HG03045 (cell line): Measurements from ENCODE around the gene RPS6KA2.
"Not testable (repeated sequence)": the region's sequence is repeated elsewhere in the genome, so short reads cannot be mapped to it uniquely, and the experiment has no call there.

Experiments
- ATAC-seq: cut with Tn5 transposase; IDR thresholded peaks from one replicate; pipeline ENCODE4 v1.9.1; 2021; ENCODE audit warnings: mild to moderate bottlenecking, moderate library complexity; ENCODE audit not compliant: unreplicated experiment

RPS6KA2 gene

DNA sequence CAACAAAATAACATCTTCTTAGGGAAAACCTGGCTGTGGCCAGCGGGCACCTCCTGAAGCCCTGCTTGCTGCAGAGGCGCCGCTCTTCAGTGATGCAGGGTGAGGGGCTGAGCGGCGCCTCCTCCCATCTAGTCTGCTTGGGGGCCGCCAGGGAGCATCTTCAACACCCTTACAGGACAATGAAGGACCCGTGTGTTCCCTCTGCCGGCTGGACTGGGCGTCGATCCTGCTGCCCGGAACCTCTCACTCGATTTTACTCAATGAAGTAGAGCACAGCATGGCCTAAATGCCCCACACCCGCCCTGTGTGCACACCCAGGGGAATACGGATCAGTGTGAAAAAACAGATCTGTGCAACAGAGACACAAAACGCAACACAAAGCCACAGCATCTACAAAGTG, 215.8 kb downstream of the RPS6KA2 start:
- no peak for ATAC-seq

DNA sequence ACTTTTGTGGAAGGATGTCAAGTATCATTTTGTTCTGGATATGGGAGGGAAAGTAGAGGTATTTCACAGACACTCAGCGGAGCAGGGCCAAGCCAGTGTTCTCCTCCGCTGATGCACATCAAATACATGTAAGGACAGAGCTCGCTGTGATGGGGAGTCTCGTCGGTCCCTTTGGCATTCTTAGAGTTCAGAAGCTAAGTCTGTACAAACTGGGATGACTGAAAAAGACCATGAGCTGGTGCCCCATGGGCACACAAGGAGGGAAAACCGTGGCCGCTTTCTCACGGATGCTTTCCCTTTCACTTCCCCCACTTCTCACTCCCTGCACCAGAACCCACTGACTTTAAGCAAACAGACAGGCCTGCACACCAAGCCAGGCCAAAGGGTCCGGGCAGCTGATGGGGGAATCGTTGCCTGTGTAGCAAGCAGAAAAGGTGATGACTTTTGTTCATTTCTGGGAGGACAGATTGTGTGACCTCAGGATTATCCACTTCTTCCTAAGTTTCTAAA, 216.6 kb downstream of the RPS6KA2 start:
- no peak for ATAC-seq

DNA sequence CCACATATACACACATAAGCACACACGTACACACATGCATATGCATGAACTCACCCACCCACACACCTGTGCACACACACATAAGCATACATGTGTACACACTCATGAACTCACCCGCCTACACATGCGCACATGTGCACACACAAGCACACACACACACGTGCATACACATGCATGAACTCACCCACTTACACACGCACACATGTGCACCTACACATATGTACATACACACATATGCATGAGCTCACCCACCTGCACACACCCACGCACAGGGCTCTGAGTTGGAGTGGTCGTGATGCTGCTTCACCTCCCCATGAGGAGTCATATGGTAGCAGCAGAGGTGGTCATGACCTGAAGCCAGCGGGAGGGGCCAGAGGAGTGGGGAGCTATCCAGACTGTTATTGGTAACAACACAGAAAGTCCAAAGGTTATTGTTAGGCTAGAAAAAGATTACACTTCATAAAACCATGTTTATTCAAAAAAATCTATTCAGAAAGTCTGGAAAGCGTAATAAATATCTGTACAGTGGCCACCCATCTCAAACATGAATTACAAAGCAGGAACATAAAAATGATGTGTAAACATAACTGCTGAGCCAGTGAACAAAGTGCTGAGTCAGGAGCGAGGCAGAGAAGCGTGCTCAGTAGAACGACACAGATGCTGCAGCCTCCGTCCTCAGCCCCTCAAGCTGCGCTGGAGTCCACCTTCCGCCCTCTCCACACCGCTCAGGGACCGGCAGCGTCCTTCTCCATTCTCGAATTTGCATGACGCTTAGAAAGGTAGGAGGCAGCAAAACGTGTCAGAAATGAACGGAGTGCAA, 217.9 kb downstream of the RPS6KA2 start:
- no peak for ATAC-seq

DNA sequence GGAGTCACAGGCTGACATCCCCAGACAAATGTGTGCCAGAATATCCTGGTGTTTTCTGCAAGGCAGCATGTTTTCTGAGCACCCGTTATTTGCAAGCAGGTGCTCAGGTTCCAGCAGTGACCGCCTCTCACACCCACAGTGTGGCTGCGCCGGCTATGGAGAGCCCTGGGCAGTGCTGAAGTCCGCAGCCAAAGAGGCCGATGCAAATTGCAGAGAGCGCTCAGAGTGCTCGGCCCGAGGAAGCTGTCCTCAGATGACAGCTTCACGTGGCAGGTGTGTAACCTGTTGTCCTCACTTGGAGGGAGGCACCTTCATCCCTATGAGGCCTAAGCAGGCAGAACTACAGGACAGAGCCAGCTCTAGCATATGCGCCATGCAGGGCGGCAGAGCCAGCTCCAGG, 220.9 kb downstream of the RPS6KA2 start:
- no peak for ATAC-seq

DNA sequence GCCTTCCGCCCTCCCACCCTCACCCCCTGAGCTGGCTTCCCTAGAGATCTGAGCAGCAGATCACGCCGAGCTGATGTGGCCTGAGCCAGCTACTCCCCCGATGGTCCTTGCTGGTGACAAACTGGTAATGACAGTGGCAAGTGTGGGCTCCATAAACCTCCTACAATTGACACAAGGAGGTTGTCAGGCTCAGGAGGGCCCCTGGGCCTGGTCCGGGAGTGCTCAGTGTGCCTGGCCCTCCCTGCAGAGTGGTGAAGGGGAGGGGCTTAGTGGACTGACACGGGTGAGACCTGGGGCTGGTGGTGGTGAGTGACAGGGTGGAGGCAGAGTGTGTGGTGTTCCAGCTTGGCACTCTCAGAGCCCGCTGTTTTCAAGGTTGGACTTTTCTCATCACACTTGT, 221.7 kb downstream of the RPS6KA2 start:
- no peak for ATAC-seq

DNA sequence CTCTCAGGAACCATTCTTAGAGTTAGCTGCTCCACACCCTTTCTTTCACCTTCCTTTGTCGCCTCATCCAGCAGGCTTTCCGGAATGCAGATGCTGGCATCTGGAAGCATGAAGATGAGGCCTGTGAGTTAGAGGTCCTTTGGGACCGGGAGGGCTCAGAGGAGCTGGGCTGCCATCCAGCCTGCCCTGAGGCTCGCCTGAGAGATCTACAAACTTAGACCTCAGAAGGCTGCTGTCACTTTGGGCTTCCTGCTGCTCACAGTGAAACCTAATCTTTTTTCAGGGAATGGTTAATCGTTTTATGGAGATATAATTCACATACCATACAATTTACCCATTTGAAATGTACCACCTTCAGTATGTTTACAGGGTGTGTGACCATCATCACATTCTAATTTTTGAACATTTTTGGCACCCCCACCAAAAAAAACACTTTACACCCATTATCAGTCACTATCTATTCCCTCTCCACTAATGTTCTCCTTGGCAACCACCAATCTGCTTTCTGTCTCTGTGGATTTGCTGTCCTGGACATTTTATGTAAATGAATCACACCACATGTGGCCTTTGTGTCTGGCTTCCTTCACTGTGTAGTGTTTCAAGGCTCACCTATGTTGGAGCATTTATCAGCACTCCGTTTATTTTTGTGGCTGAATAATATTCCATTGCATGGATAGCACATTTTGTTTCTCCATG, 224.3 kb downstream of the RPS6KA2 start:
- ATAC-seq: no peak

DNA sequence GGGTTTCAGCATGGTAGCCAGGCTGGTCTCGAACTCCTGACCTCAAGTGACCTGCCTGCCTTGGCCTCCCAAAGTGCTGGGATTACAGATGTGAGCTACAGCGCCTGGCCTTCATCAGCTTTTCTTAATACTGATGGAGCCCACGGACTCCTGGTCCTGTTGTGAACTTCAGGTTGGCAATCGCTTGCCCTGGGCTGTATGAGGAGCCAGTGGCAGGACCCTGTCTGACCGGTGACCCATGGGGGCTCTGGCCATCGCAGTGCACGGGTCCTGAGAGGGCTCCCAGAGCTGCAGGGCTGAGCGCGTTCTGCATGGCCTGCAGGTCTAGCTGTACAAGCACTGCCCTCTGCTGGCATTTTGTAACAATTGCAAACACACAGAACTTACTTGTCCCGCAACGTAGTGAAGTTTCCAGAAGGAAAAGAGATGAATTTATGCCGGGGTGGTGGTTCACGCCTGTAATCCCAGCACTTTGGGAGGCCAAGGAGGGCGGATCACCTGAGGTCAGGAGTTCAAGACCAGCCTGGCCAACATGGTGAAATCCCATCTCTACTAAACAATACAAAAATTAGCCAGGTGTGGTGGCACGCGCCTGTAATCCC, 226.3 kb downstream of the RPS6KA2 start:
- peak; percentile 77 for ATAC-seq

DNA sequence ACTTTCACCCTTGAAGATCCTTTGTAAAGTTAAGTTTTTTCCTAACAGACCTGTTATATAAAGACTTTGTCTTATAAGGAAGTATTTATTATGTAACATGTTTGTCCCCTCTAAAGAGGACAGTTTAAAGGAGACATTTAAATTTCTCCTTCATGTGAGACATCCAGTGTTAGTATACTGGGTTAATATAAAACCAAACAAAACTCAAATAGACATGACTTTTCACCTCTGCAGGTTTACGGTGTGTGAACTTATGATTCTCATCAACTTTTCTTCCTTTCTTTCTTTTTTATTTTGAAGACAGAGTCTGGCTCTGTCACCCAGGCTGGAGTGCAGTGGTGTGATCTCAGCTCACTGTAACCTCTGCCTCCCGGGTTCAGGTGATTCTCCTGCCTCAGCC, 226.9 kb downstream of the RPS6KA2 start:
- ATAC-seq: no peak

DNA sequence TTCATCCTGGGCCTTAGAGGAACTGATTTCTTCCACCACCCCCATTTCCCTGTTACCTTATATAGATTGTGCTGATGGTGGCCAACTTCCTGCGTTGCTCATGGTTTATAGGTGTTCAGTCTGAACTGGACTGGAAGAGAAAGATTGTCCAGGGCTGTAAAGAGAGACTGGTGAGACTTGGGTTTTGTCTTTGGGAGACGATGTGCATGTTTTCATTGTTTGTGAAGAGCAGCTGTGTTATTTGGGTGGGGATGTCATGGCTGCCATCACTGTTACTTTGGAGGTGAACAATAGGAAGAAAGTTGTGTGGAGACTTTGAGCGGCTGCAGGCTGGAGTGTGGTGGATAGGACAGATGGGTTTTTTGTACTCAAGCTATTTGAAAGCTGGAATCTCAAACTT, 228.7 kb downstream of the RPS6KA2 start:
- no peak for ATAC-seq

DNA sequence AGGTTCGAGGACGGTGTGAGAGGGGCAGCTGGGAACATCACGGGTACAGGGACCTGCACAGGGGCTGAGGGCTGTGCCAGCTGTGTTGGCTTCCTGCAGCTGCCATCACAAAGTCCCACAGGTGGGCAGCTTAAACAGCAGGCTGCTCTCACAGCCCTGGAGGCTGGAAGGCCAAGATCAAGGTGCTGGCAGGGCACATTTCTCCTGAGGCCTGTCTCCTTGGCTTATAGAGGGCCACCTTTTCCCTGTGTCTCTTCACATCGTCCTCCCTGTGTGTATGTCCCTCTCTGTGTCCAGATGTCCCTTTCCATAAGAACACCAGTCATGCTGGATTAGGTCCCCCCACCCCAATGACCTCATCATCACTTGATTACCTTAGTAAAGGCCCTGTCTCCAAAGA, 229.2 kb downstream of the RPS6KA2 start:
- ATAC-seq: no peak

DNA sequence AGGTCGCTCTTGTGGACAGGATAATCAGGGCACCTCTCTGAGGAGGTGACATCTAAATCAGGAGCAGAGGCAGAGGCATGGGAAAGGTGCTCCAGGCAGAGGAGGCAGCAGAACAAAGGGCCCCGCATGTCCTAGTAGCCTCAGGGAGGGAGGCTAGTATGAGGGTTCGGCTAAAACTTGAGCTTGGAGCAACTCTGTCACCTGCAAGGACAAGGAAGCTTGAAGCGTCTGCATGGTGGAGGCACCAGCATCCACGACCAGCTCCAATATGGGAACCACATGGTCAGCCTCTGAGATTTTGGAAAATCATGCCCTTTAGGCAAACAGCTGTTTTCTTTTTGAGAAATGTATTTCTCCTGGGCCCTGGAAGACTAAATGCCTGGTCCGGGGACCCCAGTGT, 231.3 kb downstream of the RPS6KA2 start:
- no peak for ATAC-seq

DNA sequence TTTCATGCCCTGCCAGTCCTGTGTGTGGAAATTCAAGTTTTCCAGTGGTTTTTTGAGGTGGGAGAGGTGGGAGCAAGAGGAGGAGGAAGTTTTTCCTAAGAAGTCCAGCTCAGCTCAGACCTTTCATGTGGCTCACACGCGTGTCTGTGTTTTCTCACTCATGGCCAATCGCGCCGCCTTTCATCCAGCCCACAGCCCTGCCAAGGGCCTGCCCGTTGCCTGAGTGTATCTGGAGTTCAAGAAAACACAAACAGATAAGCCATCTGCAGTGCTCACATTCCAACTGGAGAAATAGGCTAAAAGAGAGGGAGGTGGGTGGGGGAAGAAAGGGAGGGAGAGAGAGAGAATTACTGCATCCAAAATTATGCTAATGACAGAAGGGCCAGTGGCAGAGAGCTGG, 231.7 kb downstream of the RPS6KA2 start:
- ATAC-seq: no peak

DNA sequence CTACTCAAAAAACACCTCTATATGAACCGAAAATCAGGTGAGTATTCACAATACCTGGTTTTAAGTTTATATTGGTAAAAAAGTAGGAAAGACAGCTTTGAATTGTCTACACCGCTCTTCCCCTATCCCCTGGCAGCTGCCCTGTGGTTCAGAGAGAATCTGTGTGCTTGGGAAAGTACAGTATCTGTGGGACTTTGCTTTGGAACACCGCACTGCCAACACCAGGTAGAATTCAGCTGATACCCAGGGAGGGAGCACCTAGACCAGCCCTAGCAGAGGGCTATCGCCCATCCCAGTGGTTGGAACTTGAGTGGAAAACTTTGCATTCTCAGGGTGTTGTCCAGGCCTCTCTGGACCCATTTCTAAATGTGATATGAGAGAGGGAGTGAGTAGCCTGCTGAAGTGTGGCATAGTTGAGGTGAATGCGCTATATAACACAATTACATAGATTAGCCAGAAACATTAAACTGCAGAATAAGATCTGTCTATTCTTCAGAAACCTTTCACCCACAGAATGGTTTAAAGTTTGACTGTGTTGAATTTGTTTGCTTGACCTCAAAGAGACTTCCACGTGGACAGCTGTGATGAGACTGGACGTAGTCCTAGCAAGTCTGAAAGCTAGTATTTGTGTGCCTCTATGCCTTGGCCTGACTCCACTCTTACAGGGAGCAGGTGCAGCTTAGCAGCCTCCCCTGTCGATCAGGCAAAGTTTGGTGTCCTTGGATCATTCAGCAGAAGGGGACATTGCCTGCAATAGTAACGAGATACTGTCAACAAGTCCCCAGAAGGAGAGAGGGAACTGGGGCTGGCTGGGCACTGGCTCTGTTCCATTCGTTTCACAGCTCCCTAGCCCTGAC, 232.8 kb downstream of the RPS6KA2 start:
- no peak for ATAC-seq

DNA sequence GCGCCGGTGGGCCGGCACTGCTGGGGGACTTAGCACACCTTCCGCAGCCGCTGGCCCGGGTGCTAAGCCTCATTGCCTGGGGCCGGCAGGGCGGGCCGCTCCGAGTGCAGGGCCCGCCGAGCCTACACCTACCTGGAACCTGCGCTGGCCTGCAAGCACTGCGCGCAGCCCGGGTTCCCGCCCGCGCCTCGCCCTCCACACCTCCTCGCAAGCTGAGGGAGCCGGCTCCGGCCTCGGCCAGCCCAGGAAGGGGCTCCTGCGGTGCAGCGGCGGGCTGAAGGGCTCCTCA, 233.6 kb downstream of the RPS6KA2 start:
- ATAC-seq: no peak

DNA sequence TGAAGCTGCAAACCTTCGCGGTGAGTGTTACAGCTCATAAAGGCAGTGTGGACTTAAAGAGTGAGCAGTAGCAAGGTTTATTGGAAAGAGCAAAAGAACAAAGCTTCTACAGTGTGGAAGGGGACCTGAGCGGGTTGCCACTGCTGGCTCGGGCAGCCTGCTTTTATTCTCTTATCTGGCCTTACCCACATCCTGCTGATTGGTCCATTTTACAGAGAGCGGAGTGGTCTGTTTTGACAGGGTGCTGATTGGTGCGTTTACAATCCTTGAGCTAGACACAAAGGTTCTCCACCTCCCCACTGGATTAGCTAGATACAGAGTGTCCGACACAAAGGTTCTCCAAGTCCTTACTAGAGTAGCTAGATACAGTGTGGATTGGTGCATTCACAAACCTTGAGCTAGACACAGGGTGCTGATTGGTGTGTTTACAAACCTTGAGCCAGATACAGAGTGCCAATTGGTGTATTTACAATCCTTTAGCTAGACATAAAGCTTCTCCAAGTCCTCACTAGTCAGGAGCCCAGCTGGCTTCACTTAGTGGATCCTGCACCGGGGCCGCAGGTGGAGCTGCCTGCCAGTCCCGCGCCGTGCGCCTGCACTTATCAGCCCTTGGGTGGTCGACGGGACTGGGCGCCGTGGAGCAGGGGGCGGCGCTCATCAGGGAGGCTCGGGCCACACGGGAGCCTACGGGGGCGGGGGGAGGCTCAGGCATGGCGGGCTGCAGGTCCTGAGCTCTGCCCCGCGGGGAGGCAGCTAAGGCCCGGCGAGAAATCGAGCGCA, 234.1 kb downstream of the RPS6KA2 start:
- not testable (repeated sequence) for ATAC-seq

DNA sequence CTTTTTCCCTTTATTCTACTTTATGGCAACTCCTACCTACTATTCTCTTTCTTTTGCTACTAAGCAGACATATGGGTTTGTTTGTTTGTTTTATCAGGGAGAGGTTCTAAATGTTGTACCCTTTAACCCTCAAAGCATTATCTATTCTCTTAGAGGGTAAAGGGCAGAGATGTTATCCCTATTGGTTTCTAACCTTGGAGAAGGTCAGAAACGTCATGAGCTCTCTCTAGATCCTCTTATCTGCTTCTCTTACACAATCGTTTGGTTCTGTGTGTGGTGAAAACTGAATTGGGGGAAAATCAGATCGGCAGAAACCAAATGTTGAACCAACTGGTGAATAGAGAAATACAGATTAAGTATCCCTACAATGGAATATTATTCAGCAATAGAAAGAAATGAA, 237.9 kb downstream of the RPS6KA2 start:
- no peak for ATAC-seq

DNA sequence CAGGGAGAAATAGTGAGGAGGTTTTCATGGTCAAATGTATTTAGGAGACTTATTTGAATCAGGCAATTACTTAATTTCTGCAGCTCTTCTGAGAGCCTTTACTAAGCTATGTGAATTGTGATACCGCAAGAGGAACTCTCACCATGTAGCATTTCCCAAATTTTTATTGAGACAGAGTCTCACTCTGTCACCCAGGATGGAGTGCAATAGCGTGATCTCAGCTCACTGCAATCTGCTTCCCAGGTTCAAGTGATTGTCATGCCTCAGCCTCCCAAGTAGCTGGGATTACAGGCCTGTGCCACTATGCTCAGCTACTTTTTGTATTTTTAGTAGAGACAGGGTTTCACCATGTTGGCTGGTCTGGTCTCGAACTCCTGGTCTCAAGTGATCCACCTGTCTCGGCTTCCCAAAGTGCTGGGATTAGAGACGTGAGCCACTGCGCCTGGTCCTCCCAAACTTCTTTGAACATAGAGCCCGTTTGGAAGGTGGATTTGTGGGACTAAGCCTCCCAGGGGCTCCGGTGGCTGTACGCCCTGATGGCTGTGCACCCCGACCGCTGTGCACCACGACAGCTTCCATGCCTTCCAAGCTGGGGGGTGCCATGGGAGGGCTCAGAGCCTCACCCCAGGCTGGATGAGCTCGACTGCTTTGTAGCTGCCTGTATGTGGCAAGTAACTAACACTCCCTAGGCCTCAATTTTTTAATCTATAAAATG, 238.6 kb downstream of the RPS6KA2 start:
- ATAC-seq: no peak

DNA sequence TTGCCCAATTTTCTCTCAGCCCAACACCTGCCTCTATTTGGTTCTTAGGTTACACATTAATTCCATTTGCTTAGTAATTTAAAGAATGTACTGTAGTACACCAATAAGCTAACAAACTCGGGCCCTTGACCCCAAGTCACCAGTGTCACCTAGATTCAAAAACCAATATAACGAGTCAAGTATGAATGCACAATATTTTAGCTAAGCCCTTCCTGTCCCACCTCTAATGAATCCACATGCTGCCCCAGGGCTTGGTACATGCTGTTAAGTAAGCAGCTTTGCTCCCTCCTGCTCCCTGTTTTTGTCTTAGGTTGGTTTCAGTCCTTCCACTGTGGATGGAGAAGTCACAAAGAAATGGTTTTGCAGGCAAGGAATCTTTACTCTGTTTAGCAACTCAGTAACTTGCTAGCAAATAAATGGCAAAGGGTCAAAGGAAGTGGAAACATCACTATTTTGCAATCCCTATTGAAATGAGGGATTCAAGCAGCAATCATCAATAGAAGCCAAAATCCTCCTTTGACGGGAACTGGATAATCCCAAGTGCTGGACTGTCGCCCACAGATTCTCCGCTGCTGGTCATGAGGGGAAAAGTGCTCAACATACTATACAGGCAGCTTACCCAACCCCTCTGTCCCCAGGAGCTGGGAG, 239.3 kb downstream of the RPS6KA2 start:
- no peak for ATAC-seq

DNA sequence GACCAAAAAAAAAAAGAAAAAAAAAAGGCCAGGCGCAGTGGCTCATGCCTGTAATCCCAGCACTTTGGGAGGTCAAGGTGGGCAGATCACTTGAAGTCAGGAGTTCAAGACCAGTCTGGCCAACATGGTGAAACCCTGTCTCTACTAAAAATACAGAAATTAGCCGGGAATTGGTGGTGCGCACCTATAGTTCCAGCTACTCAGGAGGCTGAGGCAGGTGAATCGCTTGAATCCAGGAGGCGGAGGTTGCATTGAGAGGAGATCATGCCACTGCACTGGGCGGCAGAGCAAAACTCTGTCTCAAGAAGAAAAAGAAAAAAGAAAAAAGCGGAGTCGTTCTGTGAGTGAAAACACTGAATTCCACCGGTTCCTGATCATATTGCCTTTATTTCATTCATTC, 240.0 kb downstream of the RPS6KA2 start:
- ATAC-seq: not testable (repeated sequence)
